Hematopoietic multipotent progenitor cell (in vitro differentiated cells): ENCODE results near the gene ANKMY1. TPM values are rescaled to one million over a fixed set of nuclear protein-coding genes. Genes with fewer than 3 reads are reported as not detected.
"Not testable (repeated sequence)": the region's sequence is repeated elsewhere in the genome, so short reads cannot be mapped to it uniquely, and the experiment has no call there.

ENCODE experiments used
- DNase-seq, 3 donors: peaks; one replicate each; pipeline ENCODE4 v3.0.0-alpha.2; 2011 to 2015; ENCODE audit warnings: low read depth in 2 of 3, low spot score in 2 of 3
- total RNA-seq: library from RNA; depleted of rRNA; stranded (reverse); fragments of >200 nt; gene quantifications from one replicate; pipeline ENCODE4 v1.2.3, GENCODE V29; 2012

The ANKMY1 gene
- total RNA-seq, 1 donor, result 24.2 TPM

DNA sequence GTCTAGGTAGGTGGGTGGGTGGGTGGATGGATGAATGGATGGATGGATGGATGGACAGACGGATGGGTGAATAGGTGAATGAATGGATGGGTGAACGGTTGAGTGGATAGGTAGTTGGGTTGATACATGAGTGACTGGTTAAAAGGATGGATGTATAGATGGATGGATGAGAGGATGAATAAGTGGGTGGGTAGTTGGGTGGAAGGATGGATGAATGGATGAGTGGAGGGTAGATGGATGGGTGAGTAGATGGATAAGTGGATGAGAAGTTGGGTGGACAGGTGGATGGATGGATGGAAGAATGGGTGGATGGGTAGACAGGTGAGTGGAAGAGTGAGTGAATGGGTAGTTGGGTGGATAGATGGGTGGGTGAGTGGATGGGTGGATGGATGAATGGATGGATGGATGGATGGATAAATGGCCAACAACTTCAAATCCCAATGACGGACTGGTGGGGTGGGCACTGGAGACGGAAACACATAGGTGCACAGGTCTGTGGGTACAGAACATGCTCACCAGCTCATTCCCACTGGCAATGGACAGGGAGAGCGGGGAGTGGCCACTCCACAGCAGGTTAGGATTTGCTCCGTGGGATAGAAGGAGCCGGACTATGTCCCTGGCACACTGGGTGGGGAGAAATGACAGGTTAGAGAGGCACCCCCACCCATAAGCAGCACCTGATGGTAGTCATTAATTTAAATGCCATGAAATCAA lies 48.8 kb downstream of the ANKMY1 start:
- no peak for DNase-seq

DNA sequence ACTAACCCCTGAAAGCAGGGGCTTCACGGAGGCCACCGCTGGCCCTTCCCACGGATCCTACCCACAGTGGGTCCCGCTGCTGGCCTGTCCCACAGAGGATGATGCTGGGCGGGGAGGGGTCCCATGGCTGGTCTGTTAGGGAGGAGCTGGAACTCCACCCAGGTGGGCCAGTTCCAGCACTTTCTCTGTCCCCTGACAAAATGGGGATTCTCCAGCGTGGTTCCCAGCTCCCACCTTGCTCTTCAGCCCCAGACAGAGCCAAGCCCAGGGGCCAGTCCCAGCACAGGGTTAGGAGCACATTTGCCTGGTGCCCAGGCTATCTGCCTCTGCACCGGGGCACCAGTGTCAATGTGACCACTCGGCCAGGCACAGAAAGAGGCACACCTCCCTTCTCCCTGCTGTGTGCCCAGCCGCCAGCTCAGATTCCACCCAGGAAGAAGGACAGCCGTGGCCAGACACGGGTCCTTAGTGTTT lies 50.0 kb downstream of the ANKMY1 start:
- DNase-seq, result no peak

DNA sequence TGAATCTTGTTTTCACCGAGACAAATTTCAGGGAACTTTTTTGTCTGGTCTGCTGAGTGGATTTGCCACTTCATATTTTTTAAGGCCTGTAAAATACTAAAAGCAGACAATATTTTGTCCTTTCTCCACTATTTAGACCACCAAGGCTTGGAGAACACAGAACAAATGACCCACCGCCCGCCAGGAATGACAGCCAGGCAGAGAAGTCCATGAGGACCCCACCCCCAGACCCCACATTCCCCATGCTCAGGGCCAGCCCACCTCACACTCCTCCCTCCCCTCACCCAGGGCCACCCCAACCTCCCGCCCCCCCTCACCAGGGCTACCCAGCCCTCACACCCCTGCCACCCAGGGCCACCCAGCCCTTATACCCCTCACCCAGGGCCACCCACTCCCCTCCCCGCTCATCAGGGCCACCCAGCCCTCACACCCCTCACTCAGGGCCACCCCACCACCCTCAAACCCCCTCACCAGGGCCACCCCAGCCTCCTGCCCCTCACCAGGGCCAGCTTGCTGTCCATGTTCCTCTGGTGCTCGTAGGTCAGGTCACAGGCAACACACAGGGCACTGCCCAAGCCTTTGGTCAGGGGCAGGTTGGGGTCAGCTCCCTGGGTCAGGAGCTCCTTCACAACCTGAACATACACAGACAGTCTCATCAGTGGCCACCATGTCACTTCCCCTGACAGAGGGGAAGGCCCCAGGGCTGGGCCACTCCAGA lies 50.6 kb downstream of the ANKMY1 start:
- no peak for DNase-seq

DNA sequence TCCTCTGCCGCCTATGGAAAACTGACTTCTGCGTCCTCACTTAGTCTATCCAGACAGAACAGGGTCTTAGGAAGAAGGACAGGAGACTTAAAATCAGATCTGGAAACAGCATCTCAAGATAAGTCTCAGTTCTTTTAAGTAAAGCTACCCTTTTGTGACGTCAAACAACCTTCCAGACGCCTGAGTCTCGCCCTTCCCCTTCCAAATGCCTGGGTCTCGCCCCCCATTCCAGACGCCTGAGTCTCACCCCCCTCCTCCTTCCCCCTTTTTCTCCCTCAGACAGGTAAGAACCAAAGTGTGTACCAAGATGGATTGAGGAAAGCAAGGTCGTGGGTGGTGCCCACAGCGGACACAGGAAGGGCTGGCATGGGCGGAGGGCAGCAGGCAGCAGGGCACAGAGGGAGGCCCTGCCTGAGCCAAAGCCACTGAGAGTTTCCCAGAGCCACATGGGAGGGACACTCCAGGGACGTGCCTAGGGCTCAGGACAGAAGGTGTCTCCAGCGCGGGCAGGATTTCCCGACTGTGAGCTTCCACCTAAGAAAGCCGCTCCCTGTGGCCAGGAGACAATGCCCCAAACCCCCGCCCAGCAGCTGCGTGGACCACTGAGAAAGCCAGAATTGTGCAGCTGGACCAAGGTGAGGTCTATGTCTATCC lies 51.3 kb downstream of the ANKMY1 start:
- no peak for DNase-seq

DNA sequence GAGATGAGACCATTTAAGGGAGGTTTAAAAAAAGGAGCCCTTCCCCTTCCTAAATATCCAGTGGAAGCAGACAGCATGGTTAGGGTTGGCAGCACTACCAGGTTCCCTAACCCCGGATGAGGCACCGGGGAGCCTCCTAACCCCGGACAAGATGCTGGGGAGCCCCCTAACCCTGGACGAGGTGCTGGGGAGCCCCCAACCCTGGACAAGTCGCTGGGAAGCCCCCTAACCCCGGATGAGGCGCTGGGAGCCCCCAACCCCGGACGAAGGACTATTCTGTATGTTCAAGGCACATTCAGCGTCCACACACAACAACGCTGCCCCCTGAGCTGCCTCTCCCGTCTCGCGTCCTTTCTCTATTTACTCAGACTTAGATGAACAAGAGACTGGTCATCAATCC lies 51.9 kb downstream of the ANKMY1 start:
- DNase-seq, result no peak

DNA sequence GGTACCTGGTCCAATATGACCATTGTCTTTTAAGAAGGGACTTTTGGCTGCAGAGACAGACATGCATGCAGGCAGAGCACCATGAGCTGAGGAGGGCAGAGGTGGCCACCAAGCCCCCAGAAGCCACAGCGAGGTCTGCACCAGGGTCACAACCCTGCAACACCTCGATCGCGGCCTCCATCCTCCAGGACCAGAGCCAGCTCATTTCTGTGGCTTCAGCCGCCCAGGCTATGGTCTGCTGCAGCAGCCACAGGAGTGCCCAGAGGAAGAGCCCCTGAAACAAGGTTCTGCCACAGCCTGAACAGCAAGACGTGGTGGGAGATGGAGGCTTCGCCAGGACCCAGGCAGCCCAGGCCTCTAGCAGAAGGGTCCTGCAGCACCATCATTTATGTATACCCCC lies 53.9 kb downstream of the ANKMY1 start:
- DNase-seq, result no peak

DNA sequence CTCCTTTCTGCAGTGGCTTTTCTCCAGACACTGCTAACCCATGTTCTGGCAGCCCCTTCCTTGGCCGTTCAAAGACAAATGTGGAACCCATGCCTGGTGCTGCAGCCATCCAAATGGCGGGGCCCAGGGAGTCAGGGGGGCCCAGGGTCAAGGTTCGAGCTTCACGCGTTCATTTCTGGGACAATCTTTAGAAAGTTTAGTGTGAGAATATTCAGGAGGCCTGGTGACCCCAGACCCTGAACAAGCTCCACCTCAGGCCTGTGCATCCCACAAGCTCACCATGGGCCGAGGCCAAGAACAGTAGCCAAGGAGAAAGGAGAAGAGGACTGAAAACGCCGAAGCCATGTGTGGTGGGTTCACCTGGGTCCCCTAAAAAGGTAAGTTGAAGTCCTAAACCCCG lies 54.4 kb downstream of the ANKMY1 start:
- no peak for DNase-seq

DNA sequence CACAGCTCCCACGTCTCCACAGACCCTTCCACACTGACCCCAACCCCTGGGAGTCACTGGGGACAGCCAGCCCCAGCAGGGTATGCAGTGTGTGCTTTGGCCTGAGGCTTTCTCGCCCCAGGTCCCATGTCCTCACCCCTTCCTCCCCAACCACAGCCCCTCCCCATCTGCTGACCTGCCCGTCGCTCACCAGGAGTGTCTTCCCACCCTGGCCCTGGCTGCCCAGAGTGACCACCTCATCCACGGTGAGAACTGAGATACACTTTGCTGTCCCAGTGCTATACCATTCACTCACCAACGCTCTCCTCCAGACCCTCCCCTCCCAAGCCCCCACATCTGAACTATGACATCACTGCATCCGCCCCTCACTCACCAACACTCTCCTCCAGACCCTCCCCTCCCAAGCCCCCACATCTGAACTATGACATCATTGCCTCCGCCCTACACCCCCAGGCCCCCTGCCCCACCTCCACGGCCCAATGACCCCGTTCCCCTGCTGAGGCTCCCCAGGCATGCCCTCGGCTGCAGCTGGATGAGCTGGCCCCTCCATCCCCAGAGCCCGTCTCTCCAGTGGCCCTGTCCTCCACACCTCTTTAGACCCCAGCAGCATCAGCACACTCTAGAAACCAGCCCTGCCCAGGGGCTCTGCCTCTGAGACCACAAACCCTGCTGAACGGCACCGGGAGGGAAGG lies 55.2 kb downstream of the ANKMY1 start:
- DNase-seq, result no peak

DNA sequence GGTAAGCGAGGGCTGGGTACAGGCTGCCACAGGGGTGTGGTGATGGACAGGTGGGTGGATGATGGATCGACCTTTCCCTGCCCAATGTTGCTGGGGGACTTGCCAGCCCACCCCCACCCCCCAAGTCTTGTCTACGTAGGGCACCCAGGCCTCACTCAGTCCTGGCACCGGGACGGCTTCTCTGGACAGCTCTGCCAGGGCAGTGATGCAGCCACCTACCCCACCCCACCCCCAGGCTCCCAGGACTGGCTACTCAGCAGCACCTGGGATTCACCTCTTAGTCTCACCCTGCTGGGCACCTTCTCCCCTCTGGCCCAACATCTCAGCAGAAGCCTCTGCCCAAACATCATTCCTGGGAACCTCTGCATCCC lies 55.7 kb downstream of the ANKMY1 start:
- no peak for DNase-seq

DNA sequence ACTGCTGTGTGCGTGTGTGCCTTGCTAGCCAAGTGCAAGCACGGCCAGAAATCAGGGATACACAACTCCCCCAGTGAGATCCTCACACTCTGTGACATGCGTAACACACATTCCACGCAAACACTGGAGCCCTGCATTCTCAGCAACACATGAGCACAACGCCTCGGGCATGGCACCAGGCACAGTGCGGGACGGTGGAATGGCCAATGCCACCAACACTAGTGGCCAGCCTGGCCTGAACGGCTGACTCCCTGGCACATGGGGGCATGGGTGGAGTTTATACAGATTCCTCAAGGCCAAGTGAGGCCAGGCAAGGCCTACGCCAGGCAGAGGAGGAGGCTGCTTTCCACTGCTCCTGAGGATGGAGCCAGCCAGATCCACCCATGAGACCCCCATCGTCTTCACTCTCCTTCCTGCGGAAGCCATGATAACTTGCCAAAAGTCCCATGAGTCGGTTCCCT lies 56.2 kb downstream of the ANKMY1 start:
- no peak for DNase-seq

DNA sequence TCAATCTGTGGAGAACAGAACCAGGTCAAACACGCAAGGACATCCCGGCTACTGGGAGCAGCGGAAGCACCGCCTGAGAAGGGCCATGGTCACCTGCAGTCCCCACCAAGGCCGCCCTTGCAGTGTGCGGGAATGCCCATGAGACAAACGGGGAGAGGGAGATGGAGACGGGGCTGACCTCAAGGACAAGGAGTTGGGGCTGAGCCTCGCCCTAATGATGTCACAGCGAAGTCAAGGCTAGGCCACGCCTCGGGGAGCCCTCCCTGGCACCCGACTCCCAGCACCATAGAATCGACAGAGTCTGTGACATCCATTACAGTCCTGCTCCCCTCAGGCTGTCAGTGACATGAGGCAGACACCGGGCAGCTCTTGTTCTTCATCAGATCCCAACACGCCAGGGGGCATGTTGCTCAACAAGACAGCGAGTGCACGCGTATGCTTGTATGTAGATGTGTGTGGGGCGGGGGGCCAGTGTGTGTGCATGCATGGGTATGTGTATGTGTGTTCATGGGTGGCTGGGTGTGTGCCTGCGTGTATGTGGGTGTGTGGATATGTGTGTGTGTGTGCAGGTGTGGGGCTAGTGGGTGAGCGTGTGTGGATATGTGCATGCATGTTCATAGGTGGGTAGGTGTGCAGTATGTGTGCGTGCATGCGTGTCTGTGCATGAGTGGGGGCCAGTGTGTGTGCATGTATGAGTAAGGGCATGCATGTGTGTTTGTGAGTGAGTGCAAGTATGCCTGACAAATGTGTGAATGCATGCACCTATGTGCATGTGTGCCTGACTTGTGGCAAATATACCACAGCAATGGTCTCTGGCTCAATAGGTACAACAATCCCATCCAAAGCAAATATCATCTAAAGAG lies 57.0 kb downstream of the ANKMY1 start:
- no peak for DNase-seq

DNA sequence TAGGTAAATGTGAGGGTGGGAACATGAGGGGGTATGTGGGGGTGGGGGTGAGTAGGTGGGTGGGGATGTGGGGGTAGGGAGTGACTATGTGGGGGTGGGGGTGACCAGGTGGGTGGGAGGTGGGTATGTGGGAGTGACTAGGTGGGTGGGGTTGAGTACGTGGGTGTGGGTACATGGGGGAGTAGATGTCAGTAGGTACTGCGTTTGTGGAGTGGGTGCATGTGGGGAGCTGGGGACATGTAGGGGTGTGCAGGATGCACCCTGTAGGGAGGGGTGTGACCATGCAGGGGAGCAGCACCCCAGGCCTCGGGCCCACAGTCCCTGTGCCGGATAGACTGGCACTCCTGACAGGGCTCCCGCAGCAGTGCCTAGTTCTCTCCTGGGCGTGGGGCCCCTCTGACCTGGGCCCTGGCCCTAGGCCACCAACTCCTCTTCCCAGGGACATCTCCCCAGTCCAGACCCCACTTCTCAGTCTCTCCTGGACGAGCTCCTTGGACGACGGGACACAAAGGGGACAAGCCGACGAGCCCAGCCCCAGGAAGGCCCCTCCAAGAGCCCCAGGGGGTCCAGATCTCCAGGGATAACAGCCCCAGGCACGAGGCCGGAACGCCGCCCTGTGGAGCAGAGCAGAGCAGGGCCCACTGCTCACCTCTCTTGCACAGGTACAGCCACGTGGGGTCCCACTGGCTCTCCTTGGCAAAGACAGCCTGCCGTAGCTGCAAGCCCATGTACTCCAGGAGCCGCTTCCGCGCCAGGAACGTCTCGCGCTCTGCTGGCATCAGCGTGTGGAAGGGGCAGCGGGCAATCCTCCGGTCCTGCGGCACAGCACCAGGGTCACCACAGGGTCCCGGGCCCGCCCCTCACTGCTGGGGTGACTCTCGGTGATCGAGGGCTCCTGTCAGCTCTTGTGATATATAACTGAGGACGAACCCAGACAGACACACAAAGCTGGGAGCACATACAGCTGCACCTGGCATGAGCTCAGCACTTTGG lies 58.2 kb downstream of the ANKMY1 start:
- DNase-seq, result no peak

DNA sequence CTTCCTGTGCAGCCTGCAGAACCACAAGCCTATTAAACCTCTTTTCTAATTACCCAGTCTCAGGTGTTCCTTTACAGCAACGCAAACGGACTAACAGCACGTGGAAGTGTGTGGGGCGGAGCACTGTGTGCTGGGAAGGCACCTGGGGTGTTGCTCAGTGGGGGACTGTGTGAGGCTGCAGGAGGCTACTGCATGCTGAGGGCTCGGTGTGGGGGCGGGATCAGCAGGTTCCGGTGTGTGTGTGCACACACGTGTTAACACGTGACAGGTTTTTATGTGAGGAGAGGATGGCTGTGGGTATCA lies 58.9 kb downstream of the ANKMY1 start:
- DNase-seq, result no peak

DNA sequence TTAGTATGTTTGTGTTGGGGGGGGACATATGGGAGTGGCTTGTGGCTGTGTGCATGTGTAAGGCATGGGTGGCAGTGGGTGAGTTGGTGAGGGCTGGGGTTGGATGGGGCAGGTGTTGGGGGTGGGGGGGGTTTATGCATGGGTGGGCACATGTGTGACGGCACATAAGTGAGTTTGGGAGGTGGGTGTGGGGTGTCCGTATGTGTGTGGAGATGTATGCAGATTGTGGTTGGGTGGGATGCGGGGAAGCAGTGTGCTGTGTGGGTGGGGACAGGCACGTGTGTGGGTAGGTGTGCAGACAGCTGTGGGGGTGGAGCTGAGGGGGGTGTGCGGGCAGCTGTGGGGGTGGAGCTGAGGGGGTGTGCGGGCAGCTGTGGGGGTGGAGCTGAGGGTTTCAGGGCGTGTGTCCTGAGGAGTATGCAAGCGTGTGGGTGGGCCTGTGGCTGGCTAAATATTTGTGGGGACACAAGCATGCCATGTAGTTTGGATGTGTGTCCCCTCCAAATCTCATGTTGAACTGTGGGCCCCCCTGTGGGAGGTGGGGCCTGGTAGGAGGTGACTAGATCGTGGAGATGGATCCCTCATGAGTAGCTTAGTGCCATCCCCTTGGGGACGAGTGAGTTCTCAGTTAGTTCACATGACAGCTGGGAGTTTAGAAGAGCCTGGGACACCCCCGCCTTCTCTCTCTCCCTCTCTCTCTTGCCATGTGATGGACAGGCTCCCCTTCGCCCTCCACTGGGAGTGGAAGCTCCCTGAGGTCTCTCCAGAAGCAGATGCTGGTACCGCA lies 59.4 kb downstream of the ANKMY1 start:
- DNase-seq, result no peak

DNA sequence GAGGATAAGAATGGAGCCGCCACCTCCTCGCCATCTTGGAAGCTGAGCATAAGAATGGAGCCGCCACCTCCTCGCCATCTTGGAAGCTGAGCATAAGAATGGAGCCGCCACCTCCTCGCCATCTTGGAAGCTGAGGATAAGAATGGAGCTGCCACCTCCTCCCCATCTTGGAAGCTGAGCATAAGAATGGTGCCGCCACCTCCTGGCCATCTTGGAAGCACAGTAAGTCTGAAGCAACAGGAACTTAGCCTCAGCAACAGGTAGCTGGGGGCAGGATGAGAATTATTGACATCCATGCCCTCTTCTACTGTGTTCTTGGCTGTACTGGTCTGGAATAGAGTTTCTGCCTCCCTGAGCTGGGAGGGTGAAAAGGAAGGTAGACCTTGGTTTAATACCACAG lies 60.7 kb downstream of the ANKMY1 start:
- not testable (repeated sequence) for DNase-seq

DNA sequence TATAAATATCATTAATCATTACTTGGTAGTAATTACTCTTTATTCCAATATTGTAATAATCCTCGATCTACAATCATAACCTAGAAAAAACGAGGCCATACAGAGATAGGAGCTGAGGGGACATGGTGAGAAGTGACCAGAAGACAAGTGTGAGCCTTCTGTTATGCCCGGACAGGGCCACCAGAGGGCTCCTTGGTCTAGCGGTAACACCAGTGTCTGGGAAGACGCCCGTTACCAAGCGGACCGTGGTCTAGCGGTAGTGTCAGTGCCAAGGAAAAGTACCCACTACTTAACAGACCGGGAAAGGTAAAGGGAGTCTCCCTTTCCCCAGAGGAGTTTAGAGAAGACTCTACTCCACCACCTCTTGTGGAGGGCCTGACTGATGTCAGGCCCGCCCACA lies 62.8 kb downstream of the ANKMY1 start:
- DNase-seq, result not testable (repeated sequence)

DNA sequence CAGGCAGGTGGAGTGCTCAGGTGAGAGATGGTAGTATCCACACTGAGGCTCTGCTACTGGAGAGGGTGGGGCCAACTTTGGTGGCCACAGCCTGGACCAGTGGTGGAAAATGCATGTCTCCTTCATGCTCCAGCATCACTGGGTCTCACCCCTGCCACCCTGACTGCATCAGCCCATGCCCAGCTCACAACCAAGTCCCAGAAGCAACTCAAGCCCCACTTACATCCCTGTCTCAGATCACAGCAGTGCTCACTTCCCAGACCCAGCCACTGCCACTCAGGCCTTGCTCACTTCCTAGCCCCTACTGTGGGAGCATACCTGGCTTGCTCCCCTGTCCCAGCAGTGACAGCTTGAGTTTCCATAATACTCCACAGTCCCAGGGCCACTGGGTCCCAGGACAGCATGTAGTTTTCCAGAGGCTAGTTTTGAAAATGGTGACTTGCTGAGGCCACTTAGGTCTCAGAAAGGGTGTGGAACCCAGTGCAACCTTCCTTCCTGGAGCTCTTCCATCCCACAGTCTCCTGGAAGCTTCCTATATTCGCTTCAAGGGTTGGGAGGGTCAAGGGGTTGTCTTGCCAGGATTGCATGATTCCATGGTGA lies 63.5 kb downstream of the ANKMY1 start:
- DNase-seq, result no peak

DNA sequence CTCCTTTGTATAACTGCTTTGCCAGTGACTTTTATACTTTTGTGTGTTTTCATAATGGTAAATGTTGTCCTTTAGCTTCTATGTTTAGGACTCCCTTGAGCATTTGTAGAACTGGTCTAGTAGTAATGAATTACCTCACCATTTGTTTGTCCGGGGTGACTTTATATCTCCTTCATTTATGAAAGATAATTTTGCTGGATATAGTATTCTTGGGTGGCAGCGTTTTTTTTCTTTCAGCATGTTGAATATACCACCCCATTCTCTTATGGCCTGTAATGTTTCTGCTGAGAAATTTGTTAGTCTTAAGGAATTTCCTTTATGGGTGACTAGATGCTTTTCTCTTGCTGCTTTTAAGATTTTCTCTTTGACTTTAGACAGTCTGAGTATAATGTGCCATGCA lies 66.3 kb downstream of the ANKMY1 start:
- DNase-seq, result peak in 1 of 3 donors; percentile 20
